Measurements from ENCODE around the gene ZNF497. TPM values are rescaled to one million over a fixed set of nuclear protein-coding genes. Genes with fewer than 3 reads are reported as not detected.

The ZNF497 gene
- total and polyA plus RNA-seq, 9 of the 15 experiments (the other 6 are each of a cell fraction or from before 2014, with no cell fraction given): 0.06 to 0.98 (median 0.44) TPM; not detected in 1

GRCh38 chr19:58305065-58305931 lies 57.3 kb downstream of the ZNF497 start, which contains the start of gene ERVK3-1 (continued):
- TF ChIP-seq RERE (CRISPR knock-in tag; IDR thresholded peaks at IDR 0.05; ENCODE audit: borderline replicate concordance) (no peak), ZNF830 (CRISPR knock-in tag; IDR thresholded peaks at IDR 0.05) (no peak), ZNF431 (CRISPR knock-in tag; IDR thresholded peaks at IDR 0.05) (peak; percentile 85), ARID2 (IDR thresholded peaks at IDR 0.05) (no peak), ARHGAP35 (IDR thresholded peaks at IDR 0.05; ENCODE audit: partially characterized antibody) (no peak), ZNF124 (CRISPR knock-in tag; IDR thresholded peaks at IDR 0.05) (no peak), ZNF696 (CRISPR knock-in tag; conservative IDR thresholded peaks at IDR 0.05) (no peak), CAMTA2 (CRISPR knock-in tag; conservative IDR thresholded peaks at IDR 0.05) (no peak), HDAC2 (IDR thresholded peaks at IDR 0.05) (peak; percentile 76), IRF2 (CRISPR knock-in tag; IDR thresholded peaks at IDR 0.05) (no peak), NEUROD1 (IDR thresholded peaks at IDR 0.05; ENCODE audit: borderline replicate concordance, low read depth, low read length, partially characterized antibody) (peak; percentile 25), POLR2H (tag; IDR thresholded peaks at IDR 0.05; ENCODE audit: low read depth) (peak; percentile 84), ZNF586 (CRISPR knock-in tag; conservative IDR thresholded peaks at IDR 0.05) (no peak), MYBL2 (IDR thresholded peaks at IDR 0.05; ENCODE audit: low read depth) (no peak), MYBL2 (CRISPR knock-in tag; IDR thresholded peaks at IDR 0.05; ENCODE audit: borderline replicate concordance) (no peak)
- TF ChIP-seq, protein P1, sequence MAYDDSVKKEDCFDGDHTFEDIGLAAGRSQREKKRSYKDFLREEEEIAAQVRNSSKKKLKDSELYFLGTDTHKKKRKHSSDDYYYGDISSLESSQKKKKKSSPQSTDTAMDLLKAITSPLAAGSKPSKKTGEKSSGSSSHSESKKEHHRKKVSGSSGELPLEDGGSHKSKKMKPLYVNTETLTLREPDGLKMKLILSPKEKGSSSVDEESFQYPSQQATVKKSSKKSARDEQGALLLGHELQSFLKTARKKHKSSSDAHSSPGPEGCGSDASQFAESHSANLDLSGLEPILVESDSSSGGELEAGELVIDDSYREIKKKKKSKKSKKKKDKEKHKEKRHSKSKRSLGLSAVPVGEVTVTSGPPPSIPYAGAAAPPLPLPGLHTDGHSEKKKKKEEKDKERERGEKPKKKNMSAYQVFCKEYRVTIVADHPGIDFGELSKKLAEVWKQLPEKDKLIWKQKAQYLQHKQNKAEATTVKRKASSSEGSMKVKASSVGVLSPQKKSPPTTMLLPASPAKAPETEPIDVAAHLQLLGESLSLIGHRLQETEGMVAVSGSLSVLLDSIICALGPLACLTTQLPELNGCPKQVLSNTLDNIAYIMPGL (CRISPR knock-in tag; IDR thresholded peaks at IDR 0.05): no peak; the same call in 1 of the 2 replicates
- TF ChIP-seq, protein P2, sequence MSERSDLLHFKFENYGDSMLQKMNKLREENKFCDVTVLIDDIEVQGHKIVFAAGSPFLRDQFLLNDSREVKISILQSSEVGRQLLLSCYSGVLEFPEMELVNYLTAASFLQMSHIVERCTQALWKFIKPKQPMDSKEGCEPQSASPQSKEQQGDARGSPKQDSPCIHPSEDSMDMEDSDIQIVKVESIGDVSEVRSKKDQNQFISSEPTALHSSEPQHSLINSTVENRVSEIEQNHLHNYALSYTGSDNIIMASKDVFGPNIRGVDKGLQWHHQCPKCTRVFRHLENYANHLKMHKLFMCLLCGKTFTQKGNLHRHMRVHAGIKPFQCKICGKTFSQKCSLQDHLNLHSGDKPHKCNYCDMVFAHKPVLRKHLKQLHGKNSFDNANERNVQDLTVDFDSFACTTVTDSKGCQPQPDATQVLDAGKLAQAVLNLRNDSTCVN (CRISPR knock-in tag; IDR thresholded peaks at IDR 0.05): peak; percentile 94; the same call in 1 of the 2 replicates
- TF ChIP-seq, protein P3, sequence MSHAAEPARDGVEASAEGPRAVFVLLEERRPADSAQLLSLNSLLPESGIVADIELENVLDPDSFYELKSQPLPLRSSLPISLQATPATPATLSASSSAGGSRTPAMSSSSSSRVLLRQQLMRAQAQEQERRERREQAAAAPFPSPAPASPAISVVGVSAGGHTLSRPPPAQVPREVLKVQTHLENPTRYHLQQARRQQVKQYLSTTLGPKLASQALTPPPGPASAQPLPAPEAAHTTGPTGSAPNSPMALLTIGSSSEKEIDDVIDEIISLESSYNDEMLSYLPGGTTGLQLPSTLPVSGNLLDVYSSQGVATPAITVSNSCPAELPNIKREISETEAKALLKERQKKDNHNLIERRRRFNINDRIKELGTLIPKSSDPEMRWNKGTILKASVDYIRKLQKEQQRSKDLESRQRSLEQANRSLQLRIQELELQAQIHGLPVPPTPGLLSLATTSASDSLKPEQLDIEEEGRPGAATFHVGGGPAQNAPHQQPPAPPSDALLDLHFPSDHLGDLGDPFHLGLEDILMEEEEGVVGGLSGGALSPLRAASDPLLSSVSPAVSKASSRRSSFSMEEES (CRISPR knock-in tag; IDR thresholded peaks at IDR 0.05): no peak

All from K562 (cell line).